ENCODE data around the gene USP32. TPM values are rescaled to one million over a fixed set of nuclear protein-coding genes. Genes with fewer than 3 reads are reported as not detected.

Gene USP32
- total RNA-seq, 1 experiment from 2014 or later, result 73.5 TPM

DNA sequence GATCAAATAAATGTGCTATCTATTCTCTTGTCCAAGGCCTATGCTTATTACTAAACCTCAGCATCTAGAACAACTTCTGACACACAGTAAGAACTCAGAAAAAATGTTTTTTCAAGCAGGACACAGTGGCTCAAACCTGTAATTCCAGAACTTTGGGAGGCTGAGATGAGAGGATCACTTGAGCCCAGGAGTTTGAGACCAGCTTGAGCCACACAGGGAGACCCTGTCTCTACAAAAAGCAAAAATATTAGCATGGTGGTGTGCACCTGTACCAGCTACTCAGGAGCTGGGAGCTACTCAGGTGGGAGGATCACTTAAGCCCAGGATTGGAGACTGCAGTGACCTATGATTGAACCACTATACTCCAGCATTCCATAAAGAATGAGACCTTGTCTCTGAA, 32.5 kb downstream of the USP32 start:
- no peak overlapping the region for H2BK15ac ChIP-seq (ENCODE audit: low read depth, low read length)
- H4K20me1 ChIP-seq (ENCODE audit: control insufficient read depth, insufficient read depth, insufficient read length), result peaks cover 2% of the 10 kb centered on the region
- peaks cover 11% of the 10 kb centered on the region for H3K79me1 ChIP-seq (ENCODE audit: insufficient read depth, low read depth, low read length, poor library complexity, severe bottlenecking)
- no peaks in the 10 kb centered on the region for H3K23me2 ChIP-seq (ENCODE audit: insufficient read length, low read depth, low read length, poor library complexity, severe bottlenecking)
- no peak overlapping the region for H3K23ac ChIP-seq (ENCODE audit: insufficient read length, low read depth, low read length)
- H3T11ph ChIP-seq (ENCODE audit: low read length), result no peak overlapping the region
- no peak overlapping the region for H4K8ac ChIP-seq (replicated peaks; ENCODE audit: insufficient read length, low read depth, low read length)
- H3K4me1 Mint-ChIP-seq, result peaks cover 7 to 20% of the 10 kb centered on the region in 2 experiments; a peak in 3 of 4 replicates
- TF ChIP-seq, protein P1, sequence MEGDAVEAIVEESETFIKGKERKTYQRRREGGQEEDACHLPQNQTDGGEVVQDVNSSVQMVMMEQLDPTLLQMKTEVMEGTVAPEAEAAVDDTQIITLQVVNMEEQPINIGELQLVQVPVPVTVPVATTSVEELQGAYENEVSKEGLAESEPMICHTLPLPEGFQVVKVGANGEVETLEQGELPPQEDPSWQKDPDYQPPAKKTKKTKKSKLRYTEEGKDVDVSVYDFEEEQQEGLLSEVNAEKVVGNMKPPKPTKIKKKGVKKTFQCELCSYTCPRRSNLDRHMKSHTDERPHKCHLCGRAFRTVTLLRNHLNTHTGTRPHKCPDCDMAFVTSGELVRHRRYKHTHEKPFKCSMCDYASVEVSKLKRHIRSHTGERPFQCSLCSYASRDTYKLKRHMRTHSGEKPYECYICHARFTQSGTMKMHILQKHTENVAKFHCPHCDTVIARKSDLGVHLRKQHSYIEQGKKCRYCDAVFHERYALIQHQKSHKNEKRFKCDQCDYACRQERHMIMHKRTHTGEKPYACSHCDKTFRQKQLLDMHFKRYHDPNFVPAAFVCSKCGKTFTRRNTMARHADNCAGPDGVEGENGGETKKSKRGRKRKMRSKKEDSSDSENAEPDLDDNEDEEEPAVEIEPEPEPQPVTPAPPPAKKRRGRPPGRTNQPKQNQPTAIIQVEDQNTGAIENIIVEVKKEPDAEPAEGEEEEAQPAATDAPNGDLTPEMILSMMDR (conservative IDR thresholded peaks at IDR 0.05), result no peak
- H3K9ac ChIP-seq (ENCODE audit: extremely low read depth, insufficient read length, low read length), result no peak overlapping the region
- no peak overlapping the region for H3K27ac Mint-ChIP-seq
- no peak overlapping the region for H4K5ac ChIP-seq (ENCODE audit: insufficient read length, low read depth, low read length)
- no peak overlapping the region for H3K4me3 Mint-ChIP-seq
- DNase-seq, result no peak
- H3K27me3 Mint-ChIP-seq (ENCODE audit: low read depth), result no peaks in the 10 kb centered on the region
- H3K4ac ChIP-seq (ENCODE audit: low read depth, low read length), result no peak overlapping the region
- no peak overlapping the region for H4K91ac ChIP-seq (ENCODE audit: insufficient read length, low read depth, low read length)
- no peak overlapping the region for H3K56ac ChIP-seq (ENCODE audit: insufficient read length, low read depth, low read length)
- H2BK5ac ChIP-seq (ENCODE audit: insufficient read length, low read length), result no peak overlapping the region
- no peak overlapping the region for H2AK5ac ChIP-seq (ENCODE audit: insufficient read length, low read length)
- no peak overlapping the region for H3K18ac ChIP-seq (ENCODE audit: insufficient read length, low read depth, low read length)
- no peak overlapping the region for H2BK20ac ChIP-seq (ENCODE audit: low read depth, low read length, poor library complexity, severe bottlenecking)
- H3K4me2 ChIP-seq (ENCODE audit: insufficient read depth, insufficient read length, low read length), result no peak overlapping the region
- 0 out of 7 replicates have a peak, but pooled peaks cover 0 to 2% (median 0%) of the 10 kb centered on the region in 3 experiments for H3K36me3 Mint-ChIP-seq (ENCODE audit: insufficient read depth in 1 of 3, low read depth in 3 of 3)
- no peak overlapping the region for H3K14ac ChIP-seq (ENCODE audit: insufficient read depth, low read length)
- H3K4me1 ChIP-seq (ENCODE audit: insufficient read depth, low read length), result no peaks in the 10 kb centered on the region
- H3K9me3 ChIP-seq (ENCODE audit: control insufficient read depth, low read depth, low read length), result no peaks in the 10 kb centered on the region
- H3K27ac ChIP-seq (ENCODE audit: insufficient read length, low read depth, low read length), result no peak overlapping the region
- H3K9me3 Mint-ChIP-seq, result no peaks in the 10 kb centered on the region
- H3K79me2 ChIP-seq (ENCODE audit: insufficient read depth, low read length), result peaks cover 18% of the 10 kb centered on the region; the same call in 1 of the 2 replicates
- no peaks in the 10 kb centered on the region for H3K27me3 ChIP-seq (ENCODE audit: insufficient read depth, low read length)
- no peak overlapping the region for H2AFZ ChIP-seq (ENCODE audit: low read length)
- no peak overlapping the region for H2BK12ac ChIP-seq (ENCODE audit: insufficient read length, low read depth, low read length)
- H2BK120ac ChIP-seq (ENCODE audit: low read depth, low read length, poor library complexity, severe bottlenecking), result no peak overlapping the region
